KBM-7 (cell line): ENCODE data around the gene SH3PXD2B.

Source experiments
- DNase-seq: peaks from one replicate; pipeline ENCODE4 v3.0.0-alpha.2; 2015
- in situ Hi-C: fragments of 300-500 bp; cut with MboI; formaldehyde crosslinking; loops from 2 replicates; pipeline ENCODE4 v1.14.3; 2020; ENCODE audit warnings: low sequenced_read_pairs, low pct_unique_long_range_greater_than_20kb, mixed read lengths

SH3PXD2B gene

DNA sequence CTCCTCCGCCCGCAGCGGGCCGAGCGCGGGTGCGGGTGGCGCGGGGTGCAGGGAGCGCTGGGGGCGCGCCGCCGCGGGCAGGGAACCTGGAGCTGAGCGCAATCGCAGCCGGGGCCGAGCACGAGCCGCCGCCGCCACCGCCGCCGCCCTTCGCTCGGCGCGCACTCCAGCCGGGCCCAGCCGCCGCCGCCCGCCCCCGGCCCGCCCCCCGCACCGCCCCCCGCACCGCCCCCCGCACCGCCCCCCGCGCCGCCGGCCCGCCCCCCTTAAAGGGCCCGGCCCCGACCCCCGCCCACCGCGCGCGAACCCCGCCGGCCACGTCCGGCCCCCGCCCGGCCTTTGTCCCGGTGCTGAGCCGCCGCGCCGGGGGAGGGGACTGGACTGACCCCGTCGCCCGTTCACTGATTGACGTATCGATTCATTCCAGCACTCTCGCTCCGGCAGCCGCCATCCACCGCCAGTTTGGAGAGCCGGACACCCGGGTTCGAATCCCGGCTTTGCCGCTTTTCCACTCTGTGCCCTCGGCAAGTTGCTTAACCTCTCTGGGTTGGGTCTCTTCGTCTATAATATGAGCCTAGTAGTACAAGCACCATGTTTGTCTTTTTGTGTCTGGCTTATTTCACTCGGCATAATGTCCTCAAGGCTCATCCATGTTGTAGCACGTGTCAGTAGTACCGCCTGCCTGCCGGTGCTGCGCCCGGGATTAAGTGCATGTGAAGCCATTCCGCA, at the start of gene SH3PXD2B:
Gene SH3PXD2B (minus strand): TSS at position 168 of the 729 bp plus-strand sequence. CDS start 173 bp downstream, outside the sequence.
- in situ Hi-C loops = no loop called here
- DNase-seq = peak; percentile 33

GRCh38 chr5:172502969-172503368, 48.6 kb upstream of the SH3PXD2B start:
- no peak for DNase-seq
- in situ Hi-C loops = no loop called here

DNA sequence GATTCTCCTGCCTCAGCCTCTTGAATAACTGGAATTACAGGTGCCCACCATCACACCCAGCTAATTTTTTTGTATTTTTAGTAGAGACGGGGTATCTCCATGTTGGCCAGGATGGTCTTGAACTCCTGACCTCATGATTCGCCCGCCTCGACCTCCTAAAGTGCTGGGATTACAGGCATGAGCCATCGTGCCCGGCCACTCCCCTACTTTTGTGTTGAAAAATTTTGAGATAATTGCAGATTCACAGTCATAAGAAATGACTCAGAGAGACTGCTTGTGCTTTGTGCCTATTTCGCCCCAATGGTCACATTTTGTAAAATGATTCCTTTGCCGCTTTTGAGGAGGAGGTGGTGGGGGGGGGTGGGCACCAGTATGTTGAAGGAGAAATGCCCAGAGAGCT, 48.1 kb upstream of the SH3PXD2B start:
- in situ Hi-C loops = no loop called here
- no peak for DNase-seq

DNA sequence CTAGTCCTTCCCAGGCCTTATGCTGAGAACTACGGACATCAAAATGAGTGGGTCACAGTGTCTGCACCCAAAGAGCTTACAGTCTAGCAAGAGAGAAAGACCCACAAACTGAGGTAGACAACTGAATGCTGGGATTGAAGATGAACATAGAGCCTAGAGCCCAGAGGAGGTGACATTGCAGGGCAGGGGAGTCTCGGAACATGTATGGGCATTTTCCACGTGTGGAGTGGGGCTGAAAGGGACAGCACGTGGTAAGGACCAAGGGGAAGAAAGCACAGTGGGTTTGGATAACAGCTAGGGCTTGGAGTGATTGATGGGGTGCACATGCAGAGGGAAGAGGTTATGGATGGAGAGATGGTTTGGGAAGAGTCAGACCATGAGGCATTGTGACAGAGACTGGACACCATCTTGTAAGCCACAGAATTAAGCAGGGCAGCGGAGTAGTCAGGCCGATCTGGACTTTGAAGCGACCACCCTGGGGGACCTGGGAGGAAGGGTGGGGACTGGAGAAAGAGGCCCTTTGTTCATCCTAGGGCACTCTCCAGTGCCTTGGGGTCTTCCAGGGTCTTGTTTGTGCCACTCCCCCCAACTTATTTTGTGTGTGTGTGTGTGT, 47.5 kb upstream of the SH3PXD2B start:
- in situ Hi-C loops = no loop called here
- DNase-seq = no peak

GRCh38 chr5:172499287-172499686, 45.0 kb upstream of the SH3PXD2B start:
- in situ Hi-C loops = loop anchor here (25.0 kb wide), 1 partner anchor 438 kb away; no protein-coding TSS in a partner anchor

GRCh38 chr5:172498431-172499129, 44.3 kb upstream of the SH3PXD2B start:
- DNase-seq = no peak
- in situ Hi-C loops = loop anchor here (25.0 kb wide), 1 partner anchor 439 kb away; no protein-coding TSS in a partner anchor

More at GRCh38 chr5:172499287-172499686, 45.0 kb upstream of the SH3PXD2B start:
- no peak for DNase-seq

- no peak for DNase-seq
- in situ Hi-C loops = loop anchor here (25.0 kb wide), 1 partner anchor 440 kb away; no protein-coding TSS in a partner anchor
Observed at GRCh38 chr5:172497591-172498255, 43.4 kb upstream of the SH3PXD2B start.

GRCh38 chr5:172496671-172497371, 42.5 kb upstream of the SH3PXD2B start:
- in situ Hi-C loops = loop anchor here (25.0 kb wide), 1 partner anchor 440 kb away; no protein-coding TSS in a partner anchor
- DNase-seq = peak; percentile 20

DNA sequence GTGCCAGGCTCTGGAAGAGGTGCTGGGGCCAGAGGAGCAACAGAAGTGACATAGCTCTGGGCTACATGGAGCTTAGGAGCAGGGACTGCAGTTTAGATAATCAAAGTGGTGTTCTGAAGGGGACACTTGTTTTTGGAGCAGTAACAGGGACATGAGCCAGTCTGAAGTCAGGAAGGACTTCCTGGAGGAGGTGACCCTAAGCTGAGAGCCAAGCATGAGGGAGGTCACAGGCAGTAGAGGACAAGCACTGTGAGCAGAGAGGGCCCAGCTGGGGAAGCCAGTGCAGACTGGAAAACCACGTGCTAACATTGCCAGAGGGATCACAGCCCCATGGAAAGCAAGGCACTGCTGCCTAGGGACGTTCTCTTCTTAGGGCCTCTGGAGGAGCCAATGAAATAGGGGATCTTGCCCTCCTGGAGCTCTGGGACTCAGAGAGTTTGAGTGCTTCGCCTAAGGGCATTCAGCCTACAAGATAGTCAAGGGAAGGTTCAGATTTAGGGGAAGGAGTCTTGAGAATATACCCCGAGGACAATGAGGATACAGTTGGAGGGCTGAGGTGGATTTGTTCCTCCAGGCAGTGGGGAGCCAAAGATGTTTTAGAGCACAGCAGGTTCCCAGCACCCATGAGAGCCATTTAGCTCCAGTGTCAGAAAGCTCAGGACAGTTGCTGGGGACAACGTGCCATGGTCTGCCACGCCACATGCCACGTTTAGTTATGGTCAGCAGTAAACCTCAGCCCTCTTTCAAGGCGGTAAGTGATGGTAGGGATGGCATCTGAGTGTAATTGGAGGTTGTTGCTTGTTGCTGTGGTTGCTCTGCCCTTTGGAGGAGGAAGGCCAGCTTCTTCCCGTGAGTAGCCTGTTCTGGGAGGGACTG, 40.5 kb upstream of the SH3PXD2B start:
- in situ Hi-C loops = loop anchor here (25.0 kb wide), 1 partner anchor 442 kb away; no protein-coding TSS in a partner anchor

GRCh38 chr5:172493906-172494305, 39.6 kb upstream of the SH3PXD2B start:
- no peak for DNase-seq
- in situ Hi-C loops = loop anchor here (25.0 kb wide), 1 partner anchor 443 kb away; no protein-coding TSS in a partner anchor

More for the DNA sequence above, 40.5 kb upstream of the SH3PXD2B start:
- no peak for DNase-seq

DNA sequence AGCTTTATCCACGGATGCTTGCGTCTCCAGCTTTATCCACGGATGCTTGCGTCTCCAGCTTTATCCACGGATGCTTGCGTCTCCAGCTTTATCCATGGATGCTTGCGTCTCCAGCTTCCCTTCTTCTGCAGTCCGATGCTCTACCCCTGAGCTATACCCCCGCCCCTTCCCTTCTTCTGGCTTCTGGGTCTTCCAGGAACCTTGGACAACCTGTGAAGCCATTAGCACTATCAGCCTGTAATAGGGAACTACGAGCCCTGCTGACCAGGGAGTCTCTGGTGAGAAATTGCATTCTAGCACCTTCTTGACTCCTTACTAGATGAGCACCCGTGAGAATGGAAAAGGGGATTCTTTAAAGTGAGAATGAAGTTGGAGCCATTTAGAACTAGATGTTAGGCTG, 39.1 kb upstream of the SH3PXD2B start:
- DNase-seq = no peak
- in situ Hi-C loops = loop anchor here (25.0 kb wide), 1 partner anchor 444 kb away; no protein-coding TSS in a partner anchor

DNA sequence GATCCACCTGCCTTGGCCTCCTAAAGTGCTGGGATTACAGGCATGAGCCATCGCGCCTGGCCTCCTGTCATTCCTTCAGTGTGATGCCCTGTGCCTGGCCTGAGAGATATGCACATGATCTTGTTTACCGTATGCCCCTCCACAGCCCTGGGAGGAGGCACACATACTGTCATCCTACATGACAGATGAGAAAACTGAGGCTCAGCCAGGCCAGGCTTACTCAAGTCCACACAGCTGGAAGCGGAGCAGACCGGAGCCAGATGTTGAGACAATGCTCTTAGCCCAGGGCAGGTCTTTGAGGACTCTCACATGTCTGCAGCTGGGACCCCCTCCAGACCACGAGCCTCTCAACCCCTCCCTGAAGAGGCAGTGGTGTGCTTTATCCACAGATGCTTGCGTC, 38.7 kb upstream of the SH3PXD2B start:
- in situ Hi-C loops = loop anchor here (25.0 kb wide), 1 partner anchor 444 kb away; no protein-coding TSS in a partner anchor
- DNase-seq = no peak

DNA sequence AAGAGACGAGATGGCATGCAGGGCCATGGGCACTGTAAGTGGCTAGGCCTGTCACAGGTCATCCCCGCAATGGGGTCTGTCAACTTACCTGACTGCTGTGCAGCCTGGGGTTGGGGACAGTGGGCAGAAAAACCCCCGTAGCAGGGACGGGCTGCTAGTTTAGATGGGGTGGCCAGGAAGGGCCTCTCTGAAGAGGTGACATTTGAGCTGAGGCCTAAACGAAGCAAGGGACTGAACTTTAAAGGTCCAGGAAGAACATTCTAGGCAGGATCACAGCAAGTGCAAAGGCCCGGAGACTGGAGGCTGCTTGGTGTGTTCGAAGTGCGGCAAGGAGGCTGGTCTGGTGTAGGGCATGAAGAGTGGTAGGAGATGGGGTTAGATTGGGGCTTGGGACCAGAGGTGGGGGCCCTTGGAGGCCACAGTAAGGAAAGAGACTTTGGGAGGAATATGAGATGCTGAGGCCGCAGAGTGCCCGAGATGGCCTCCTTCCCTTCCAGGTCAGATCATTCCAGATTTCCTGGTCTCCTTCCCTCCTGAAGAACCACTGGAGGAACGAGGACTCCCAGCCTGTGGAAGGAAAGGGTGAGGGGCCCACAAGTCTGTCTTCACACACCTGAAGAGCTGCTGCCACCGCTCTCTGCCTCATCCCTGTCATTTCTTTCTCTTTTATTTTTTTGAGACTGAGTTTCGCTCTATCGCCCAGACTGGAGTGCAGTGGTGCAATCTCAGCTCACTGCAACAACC, 37.9 kb upstream of the SH3PXD2B start:
- in situ Hi-C loops = loop anchor here (25.0 kb wide), 1 partner anchor 445 kb away; no protein-coding TSS in a partner anchor
- DNase-seq = no peak

GRCh38 chr5:172491481-172491880, 37.2 kb upstream of the SH3PXD2B start:
- no peak for DNase-seq
- in situ Hi-C loops = loop anchor here (25.0 kb wide), 1 partner anchor 446 kb away; no protein-coding TSS in a partner anchor

GRCh38 chr5:172490514-172491461, 36.5 kb upstream of the SH3PXD2B start:
- no peak for DNase-seq
- in situ Hi-C loops = loop anchor here (25.0 kb wide), 1 partner anchor 447 kb away; no protein-coding TSS in a partner anchor

DNA sequence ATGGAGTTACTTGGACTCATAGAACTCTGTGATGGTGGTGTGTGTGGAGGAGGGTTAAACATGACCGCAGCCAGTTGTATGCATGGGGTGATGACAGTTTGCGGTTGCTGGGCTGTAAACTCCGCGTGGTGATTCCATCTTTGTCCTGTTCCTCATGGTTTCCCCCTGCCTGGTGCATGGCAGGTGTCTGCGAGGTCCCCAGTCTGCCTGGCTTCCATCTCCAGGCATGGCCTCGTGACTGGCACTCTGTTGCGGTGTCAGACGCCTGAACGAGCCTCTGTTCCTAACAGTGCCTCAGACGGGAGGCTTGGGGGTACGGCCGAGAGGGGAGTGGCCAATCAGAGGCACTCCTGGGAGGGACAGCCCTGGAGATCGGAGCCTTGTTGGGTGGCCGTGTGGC, 33.9 kb upstream of the SH3PXD2B start:
- DNase-seq = no peak
- in situ Hi-C loops = loop anchor here (10.0 to 25.0 kb wide), 2 partner anchors 207 to 449 kb away; no protein-coding TSS in a partner anchor
